SJSA1 (cell line): ENCODE data around the gene DGCR8. TPM values are rescaled to one million over a fixed set of nuclear protein-coding genes. Genes with fewer than 3 reads are reported as not detected.

ENCODE experiments used
- DNase-seq, 2 experiments: peaks; one replicate each; pipeline ENCODE4 v3.0.0-alpha.2; 2015 to 2020; ENCODE audit warnings: low spot score in 2 of 2, low read depth in 1 of 2
- H3K27ac ChIP-seq: fragments of 250-450 bp; sonication (Bioruptor Pico); 2 replicates; pipeline ENCODE4 v1.5.1; 2020; ENCODE audit warnings: mild to moderate bottlenecking, moderate library complexity
- H3K27me3 ChIP-seq: fragments of 250-450 bp; sonication (Bioruptor Pico); replicated peaks from 2 replicates; pipeline ENCODE4 v1.5.1; 2020; ENCODE audit warnings: mild to moderate bottlenecking, moderate library complexity
- H3K36me3 ChIP-seq: fragments of 250-450 bp; sonication (Bioruptor Pico); 2 replicates; pipeline ENCODE4 v1.5.1; 2020; ENCODE audit warnings: mild to moderate bottlenecking
- H3K4me1 ChIP-seq: fragments of 250-450 bp; sonication (Bioruptor Pico); replicated peaks from 2 replicates; pipeline ENCODE4 v1.6.1; 2021; ENCODE audit warnings: mild to moderate bottlenecking
- H3K4me3 ChIP-seq: fragments of 250-450 bp; sonication (Bioruptor Pico); 2 replicates; pipeline ENCODE4 v1.5.1; 2020; ENCODE audit warnings: mild to moderate bottlenecking
- H3K9me3 ChIP-seq: fragments of 250-450 bp; sonication (Bioruptor Pico); replicated peaks from 2 replicates; pipeline ENCODE4 v1.5.1; 2020; ENCODE audit warnings: mild to moderate bottlenecking
- total RNA-seq: library from RNA; depleted of rRNA; stranded (reverse); fragments of >200 nt; shearing (Covaris generic); gene quantifications from 2 replicates; pipeline ENCODE4 v1.2.3, GENCODE V29; 2014

Gene DGCR8
- total RNA-seq, 1 experiment from 2014 or later = 24.8 TPM

GRCh38 chr22:20040327-20041200, 39.5 kb upstream of the DGCR8 start:
- H3K4me1 ChIP-seq = no peaks in the 10 kb centered on the region
- H3K27me3 ChIP-seq = no peaks in the 10 kb centered on the region
- H3K36me3 ChIP-seq = peaks cover 27% of the 10 kb centered on the region
- H3K4me3 ChIP-seq = no peak overlapping the region
- H3K9me3 ChIP-seq = no peaks in the 10 kb centered on the region
- DNase-seq = no peak
- no peak overlapping the region for H3K27ac ChIP-seq

GRCh38 chr22:20043057-20043996, 36.7 kb upstream of the DGCR8 start:
- no peaks in the 10 kb centered on the region for H3K27me3 ChIP-seq
- H3K4me1 ChIP-seq = no peaks in the 10 kb centered on the region
- peaks cover 32% of the 10 kb centered on the region for H3K36me3 ChIP-seq
- peaks cover 7% of the 10 kb centered on the region; the same call in 1 of the 2 replicates for H3K9me3 ChIP-seq
- peak in 1 of 2 experiments; percentile 40 for DNase-seq
- no peak overlapping the region for H3K4me3 ChIP-seq
- no peak overlapping the region for H3K27ac ChIP-seq

GRCh38 chr22:20043997-20044342, 36.1 kb upstream of the DGCR8 start:
- H3K4me1 ChIP-seq = no peaks in the 10 kb centered on the region
- peak in 1 of 2 experiments; percentile 38 for DNase-seq

GRCh38 chr22:20044495-20045151, 35.4 kb upstream of the DGCR8 start:
- H3K27me3 ChIP-seq = no peaks in the 10 kb centered on the region
- no peak for DNase-seq
- no peaks in the 10 kb centered on the region for H3K4me1 ChIP-seq
- peaks cover 7% of the 10 kb centered on the region; the same call in 1 of the 2 replicates for H3K9me3 ChIP-seq
- H3K36me3 ChIP-seq = peaks cover 38% of the 10 kb centered on the region
- H3K27ac ChIP-seq = no peak overlapping the region
- no peak overlapping the region for H3K4me3 ChIP-seq

More at GRCh38 chr22:20043997-20044342, 36.1 kb upstream of the DGCR8 start:
- Histone ChIP-seq H3K4me3 (no peak overlapping the region), H3K27me3 (no peaks in the 10 kb centered on the region), H3K9me3 (peaks cover 7% of the 10 kb centered on the region; the same call in 1 of the 2 replicates), H3K27ac (no peak overlapping the region), H3K36me3 (peaks cover 36% of the 10 kb centered on the region)

- H3K27me3 ChIP-seq = no peaks in the 10 kb centered on the region
- H3K9me3 ChIP-seq = peaks cover 7% of the 10 kb centered on the region; the same call in 1 of the 2 replicates
- H3K27ac ChIP-seq = no peak overlapping the region
- H3K4me1 ChIP-seq = no peaks in the 10 kb centered on the region
- no peak for DNase-seq
- H3K4me3 ChIP-seq = no peak overlapping the region
- H3K36me3 ChIP-seq = peaks cover 38% of the 10 kb centered on the region
Observed at GRCh38 chr22:20046730-20047129, 33.3 kb upstream of the DGCR8 start.

- Histone ChIP-seq H3K36me3 (peaks cover 41% of the 10 kb centered on the region), H3K27ac (no peak overlapping the region), H3K27me3 (no peaks in the 10 kb centered on the region), H3K4me3 (no peak overlapping the region), H3K4me1 (no peaks in the 10 kb centered on the region), H3K9me3 (peaks cover 7% of the 10 kb centered on the region; the same call in 1 of the 2 replicates)
- no peak for DNase-seq
Observed at GRCh38 chr22:20051927-20052308, 28.1 kb upstream of the DGCR8 start.

GRCh38 chr22:20052309-20053259, 27.5 kb upstream of the DGCR8 start:
- Histone ChIP-seq H3K4me1 (no peaks in the 10 kb centered on the region), H3K27me3 (no peaks in the 10 kb centered on the region), H3K36me3 (peaks cover 44% of the 10 kb centered on the region), H3K4me3 (no peak overlapping the region), H3K27ac (no peak overlapping the region), H3K9me3 (peaks cover 4% of the 10 kb centered on the region; the same call in 1 of the 2 replicates)
- DNase-seq = no peak

- H3K4me1 ChIP-seq = no peaks in the 10 kb centered on the region
- no peak overlapping the region for H3K4me3 ChIP-seq
- DNase-seq = no peak
- peaks cover 36% of the 10 kb centered on the region for H3K36me3 ChIP-seq
- H3K27me3 ChIP-seq = no peaks in the 10 kb centered on the region
- H3K9me3 ChIP-seq = no peaks in the 10 kb centered on the region
- H3K27ac ChIP-seq = no peak overlapping the region
Observed at GRCh38 chr22:20053407-20054033, 26.5 kb upstream of the DGCR8 start.

GRCh38 chr22:20054034-20054427, 26.0 kb upstream of the DGCR8 start:
- DNase-seq = no peak
- Histone ChIP-seq H3K4me3 (no peak overlapping the region), H3K27me3 (no peaks in the 10 kb centered on the region), H3K9me3 (no peaks in the 10 kb centered on the region), H3K4me1 (no peaks in the 10 kb centered on the region), H3K27ac (no peak overlapping the region), H3K36me3 (peaks cover 31% of the 10 kb centered on the region)

GRCh38 chr22:20054485-20054884, 25.6 kb upstream of the DGCR8 start:
- H3K27ac ChIP-seq = no peak overlapping the region
- no peak overlapping the region for H3K4me3 ChIP-seq
- no peaks in the 10 kb centered on the region for H3K4me1 ChIP-seq
- DNase-seq = no peak
- peaks cover 33% of the 10 kb centered on the region for H3K36me3 ChIP-seq
- no peaks in the 10 kb centered on the region for H3K9me3 ChIP-seq
- no peaks in the 10 kb centered on the region for H3K27me3 ChIP-seq

- no peak overlapping the region for H3K27ac ChIP-seq
- no peak for DNase-seq
- no peak overlapping the region for H3K4me3 ChIP-seq
- no peaks in the 10 kb centered on the region for H3K27me3 ChIP-seq
- H3K4me1 ChIP-seq = no peaks in the 10 kb centered on the region
- H3K36me3 ChIP-seq = peaks cover 33% of the 10 kb centered on the region
- no peaks in the 10 kb centered on the region for H3K9me3 ChIP-seq
Observed at GRCh38 chr22:20055144-20055543, 24.9 kb upstream of the DGCR8 start.

- H3K4me3 ChIP-seq = no peak overlapping the region
- H3K27ac ChIP-seq = no peak overlapping the region
- H3K9me3 ChIP-seq = no peaks in the 10 kb centered on the region
- H3K36me3 ChIP-seq = peaks cover 33% of the 10 kb centered on the region
- no peaks in the 10 kb centered on the region for H3K4me1 ChIP-seq
- H3K27me3 ChIP-seq = no peaks in the 10 kb centered on the region
- DNase-seq = no peak
Observed at GRCh38 chr22:20055654-20056053, 24.4 kb upstream of the DGCR8 start.
